ENCODE measurements around the gene UBE2E2. TPM values are rescaled to one million over a fixed set of nuclear protein-coding genes. Genes with fewer than 3 reads are reported as not detected.

The UBE2E2 gene
- total RNA-seq, 1 experiment from 2014 or later: 17.5 TPM

- no peak for DNase-seq (ENCODE audit: low read depth)
Observed at GRCh38 chr3:23240171-23240785, 37.2 kb downstream of the UBE2E2 start.

- DNase-seq (ENCODE audit: low read depth): no peak
Observed at GRCh38 chr3:23241256-23241655, 38.1 kb downstream of the UBE2E2 start.

GRCh38 chr3:23242106-23242505 lies 39.0 kb downstream of the UBE2E2 start:
- no peak for DNase-seq (ENCODE audit: low read depth)

- no peak for DNase-seq (ENCODE audit: low read depth)
Observed at GRCh38 chr3:23244324-23245041, 41.4 kb downstream of the UBE2E2 start.

GRCh38 chr3:23246651-23247050 lies 43.5 kb downstream of the UBE2E2 start:
- no peak for DNase-seq (ENCODE audit: low read depth)

GRCh38 chr3:23248594-23249131 lies 45.5 kb downstream of the UBE2E2 start:
- no peak for DNase-seq (ENCODE audit: low read depth)

- no peak for DNase-seq (ENCODE audit: low read depth)
Observed at GRCh38 chr3:23249961-23250360, 46.8 kb downstream of the UBE2E2 start.

- DNase-seq (ENCODE audit: low read depth): no peak
Observed at GRCh38 chr3:23252122-23252521, 49.0 kb downstream of the UBE2E2 start.

- DNase-seq (ENCODE audit: low read depth): no peak
Observed at GRCh38 chr3:23253214-23253613, 50.1 kb downstream of the UBE2E2 start.

GRCh38 chr3:23254282-23254681 lies 51.2 kb downstream of the UBE2E2 start:
- DNase-seq (ENCODE audit: low read depth): no peak

GRCh38 chr3:23254835-23255234 lies 51.7 kb downstream of the UBE2E2 start:
- no peak for DNase-seq (ENCODE audit: low read depth)

GRCh38 chr3:23256741-23257435 lies 53.8 kb downstream of the UBE2E2 start:
- peak; percentile 22 for DNase-seq (ENCODE audit: low read depth)

GRCh38 chr3:23258110-23258509 lies 55.0 kb downstream of the UBE2E2 start:
- peak; percentile 36 for DNase-seq (ENCODE audit: low read depth)

GRCh38 chr3:23259515-23259914 lies 56.4 kb downstream of the UBE2E2 start:
- no peak for DNase-seq (ENCODE audit: low read depth)

GRCh38 chr3:23262766-23263165 lies 59.6 kb downstream of the UBE2E2 start:
- no peak for DNase-seq (ENCODE audit: low read depth)

- DNase-seq (ENCODE audit: low read depth): peak; percentile 36
Observed at GRCh38 chr3:23263796-23264195, 60.7 kb downstream of the UBE2E2 start.

- DNase-seq (ENCODE audit: low read depth): peak; percentile 61
Observed at GRCh38 chr3:23264413-23264812, 61.3 kb downstream of the UBE2E2 start.

- DNase-seq (ENCODE audit: low read depth): no peak
Observed at GRCh38 chr3:23270423-23270822, 67.3 kb downstream of the UBE2E2 start.

GRCh38 chr3:23271876-23272741 lies 69.0 kb downstream of the UBE2E2 start:
- DNase-seq (ENCODE audit: low read depth): no peak

GRCh38 chr3:23272820-23273219 lies 69.7 kb downstream of the UBE2E2 start:
- DNase-seq (ENCODE audit: low read depth): no peak

GRCh38 chr3:23275061-23275460 lies 71.9 kb downstream of the UBE2E2 start:
- DNase-seq (ENCODE audit: low read depth): no peak

- no peak for DNase-seq (ENCODE audit: low read depth)
Observed at GRCh38 chr3:23275814-23276213, 72.7 kb downstream of the UBE2E2 start.
